NCI-H1436 treated with DMSO at 0.1 percent for 48 hours (cell line): Measurements from ENCODE around the gene NRF1.

Experiments
- DNase-seq: peaks from one replicate; lab custom pipeline; 2025; lab: John Stamatoyannopoulos, UW

The NRF1 gene

GRCh38 chr7:129804111-129804889, 192.8 kb downstream of the NRF1 start:
- DNase-seq: no peak

- DNase-seq: no peak
These were observed 193.6 kb downstream of the NRF1 start for GRCh38 chr7:129804890-129805719.
